ENCODE data around the gene MTMR10. TPM values are rescaled to one million over a fixed set of nuclear protein-coding genes. Genes with fewer than 3 reads are reported as not detected.

Gene MTMR10
- total RNA-seq, 1 experiment from 2014 or later = 23.2 TPM

DNA sequence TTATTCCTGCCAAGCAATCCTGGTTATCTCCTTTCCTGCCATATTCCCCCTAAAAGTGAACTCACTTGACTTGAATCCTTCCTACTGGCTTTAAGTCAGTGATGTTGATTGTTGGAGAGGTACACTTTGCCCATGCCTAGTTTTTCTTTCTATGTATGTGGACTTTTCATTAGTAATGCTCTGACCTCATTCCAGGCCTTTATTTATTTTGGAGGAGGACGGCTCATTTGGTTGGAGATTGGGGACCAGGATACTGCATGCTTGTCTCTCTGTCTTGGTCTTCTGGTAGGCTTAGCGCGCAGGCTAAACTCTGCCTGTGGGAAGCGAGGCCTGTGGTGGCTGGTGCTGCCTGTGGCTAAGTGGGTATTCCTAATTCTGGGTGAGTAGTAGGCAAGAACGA, 29.1 kb upstream of the MTMR10 start:
- Histone ChIP-seq H4K91ac (ENCODE audit: insufficient read length, low read depth, low read length) (no peak overlapping the region), H2BK12ac (ENCODE audit: insufficient read length, low read depth, low read length) (no peak overlapping the region), H2BK20ac (ENCODE audit: low read depth, low read length, poor library complexity, severe bottlenecking) (no peak overlapping the region), H2AK5ac (ENCODE audit: insufficient read length, low read length) (no peak overlapping the region), H3T11ph (ENCODE audit: low read length) (no peak overlapping the region), H3K79me2 (ENCODE audit: insufficient read depth, low read length) (no peaks in the 10 kb centered on the region), H3K56ac (ENCODE audit: insufficient read length, low read depth, low read length) (no peak overlapping the region), H3K27me3 (ENCODE audit: insufficient read depth, low read length) (no peaks in the 10 kb centered on the region), H3K79me1 (ENCODE audit: insufficient read depth, low read depth, low read length, poor library complexity, severe bottlenecking) (no peaks in the 10 kb centered on the region), H3K14ac (ENCODE audit: insufficient read depth, low read length) (no peak overlapping the region), H4K20me1 (ENCODE audit: control insufficient read depth, insufficient read depth, insufficient read length) (no peaks in the 10 kb centered on the region), H2BK15ac (ENCODE audit: low read depth, low read length) (no peak overlapping the region), H3K4me2 (ENCODE audit: insufficient read depth, insufficient read length, low read length) (no peak overlapping the region), H4K5ac (ENCODE audit: insufficient read length, low read depth, low read length) (no peak overlapping the region), H3K18ac (ENCODE audit: insufficient read length, low read depth, low read length) (no peak overlapping the region), H3K9ac (ENCODE audit: extremely low read depth, insufficient read length, low read length) (no peak overlapping the region), H2BK120ac (ENCODE audit: low read depth, low read length, poor library complexity, severe bottlenecking) (no peak overlapping the region), H3K23ac (ENCODE audit: insufficient read length, low read depth, low read length) (no peak overlapping the region), H3K4ac (ENCODE audit: low read depth, low read length) (no peak overlapping the region), H3K4me1 (ENCODE audit: insufficient read depth, low read length) (peaks cover 7% of the 10 kb centered on the region; the same call in 1 of the 2 replicates), H2AFZ (ENCODE audit: low read length) (no peak overlapping the region), H2BK5ac (ENCODE audit: insufficient read length, low read length) (no peak overlapping the region), H4K8ac (replicated peaks; ENCODE audit: insufficient read length, low read depth, low read length) (no peak overlapping the region), H3K23me2 (ENCODE audit: insufficient read length, low read depth, low read length, poor library complexity, severe bottlenecking) (no peaks in the 10 kb centered on the region), H3K9me3 (ENCODE audit: control insufficient read depth, low read depth, low read length) (no peaks in the 10 kb centered on the region), H3K27ac (ENCODE audit: insufficient read length, low read depth, low read length) (no peak overlapping the region)
- no peak overlapping the region for H3K4me3 Mint-ChIP-seq
- peaks cover 26 to 27% of the 10 kb centered on the region in 2 experiments for H3K4me1 Mint-ChIP-seq
- H3K36me3 Mint-ChIP-seq (ENCODE audit: insufficient read depth in 1 of 3, low read depth in 3 of 3) = no peaks in the 10 kb centered on the region; a peak in 1 of 7 replicates
- H3K27me3 Mint-ChIP-seq (ENCODE audit: low read depth) = no peaks in the 10 kb centered on the region; the same call in 1 of the 2 replicates
- no peak overlapping the region for H3K27ac Mint-ChIP-seq
- DNase-seq = no peak
- TF ChIP-seq CTCF (conservative IDR thresholded peaks at IDR 0.05) = no peak
- H3K9me3 Mint-ChIP-seq = no peaks in the 10 kb centered on the region
- no CpG with 5 or more reads among the region's 5 CpGs for WGBS (ENCODE audit: extremely low coverage, insufficient read length, low lambda C conversion rate)

Measured in H9 (cell line).